ENCODE measurements around the gene OR5K3.

OR5K3 gene

GRCh38 chr3:98440283-98440682, 49.8 kb downstream of the OR5K3 start:
- Histone ChIP-seq H3K36me3 (ENCODE audit: control insufficient read depth, insufficient read depth, low read length) (no peaks in the 10 kb centered on the region), H3K4me1 (ENCODE audit: control insufficient read depth, insufficient read depth, low read length) (no peaks in the 10 kb centered on the region), H3K27me3 (ENCODE audit: control insufficient read depth, insufficient read depth, low read length) (no peaks in the 10 kb centered on the region), H3K4me3 (ENCODE audit: low read depth, low read length) (no peak overlapping the region), H3K9ac (ENCODE audit: low read depth, low read length) (no peak overlapping the region), H3K9me3 (ENCODE audit: control insufficient read depth, insufficient read depth, low read length) (no peaks in the 10 kb centered on the region)
